ENCODE data around the gene KDM4F.

DNA sequence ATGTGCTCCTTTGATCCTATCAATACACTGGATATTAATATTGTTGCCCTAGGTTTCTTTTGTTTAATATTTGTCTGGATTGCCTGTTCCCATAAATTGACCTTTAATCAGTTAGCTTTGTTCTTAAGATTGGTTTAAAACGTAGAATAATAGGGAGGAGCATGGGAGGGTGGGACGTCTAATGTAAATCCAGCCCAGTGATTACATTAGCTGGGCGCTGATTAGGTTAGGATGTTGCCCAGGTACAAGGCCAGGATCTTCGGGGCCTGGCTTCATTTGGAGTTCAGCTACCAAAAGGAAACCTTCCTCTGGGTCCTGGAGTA lies 17.5 kb downstream of the KDM4F start, which contains the start of gene SRSF8:
- TF ChIP-seq POLR2A (IDR thresholded peaks at IDR 0.05) = no peak
- TF ChIP-seq, protein P1, sequence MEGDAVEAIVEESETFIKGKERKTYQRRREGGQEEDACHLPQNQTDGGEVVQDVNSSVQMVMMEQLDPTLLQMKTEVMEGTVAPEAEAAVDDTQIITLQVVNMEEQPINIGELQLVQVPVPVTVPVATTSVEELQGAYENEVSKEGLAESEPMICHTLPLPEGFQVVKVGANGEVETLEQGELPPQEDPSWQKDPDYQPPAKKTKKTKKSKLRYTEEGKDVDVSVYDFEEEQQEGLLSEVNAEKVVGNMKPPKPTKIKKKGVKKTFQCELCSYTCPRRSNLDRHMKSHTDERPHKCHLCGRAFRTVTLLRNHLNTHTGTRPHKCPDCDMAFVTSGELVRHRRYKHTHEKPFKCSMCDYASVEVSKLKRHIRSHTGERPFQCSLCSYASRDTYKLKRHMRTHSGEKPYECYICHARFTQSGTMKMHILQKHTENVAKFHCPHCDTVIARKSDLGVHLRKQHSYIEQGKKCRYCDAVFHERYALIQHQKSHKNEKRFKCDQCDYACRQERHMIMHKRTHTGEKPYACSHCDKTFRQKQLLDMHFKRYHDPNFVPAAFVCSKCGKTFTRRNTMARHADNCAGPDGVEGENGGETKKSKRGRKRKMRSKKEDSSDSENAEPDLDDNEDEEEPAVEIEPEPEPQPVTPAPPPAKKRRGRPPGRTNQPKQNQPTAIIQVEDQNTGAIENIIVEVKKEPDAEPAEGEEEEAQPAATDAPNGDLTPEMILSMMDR (IDR thresholded peaks at IDR 0.05) = no peak
